Measurements from ENCODE around the gene C14orf132.

Gene C14orf132

GRCh38 chr14:96039633-96040311, 610 bp downstream of the C14orf132 start:
- DNase-seq (ENCODE audit: low read depth) = no peak

- no peak for DNase-seq (ENCODE audit: low read depth)
These were observed 1.7 kb downstream of the C14orf132 start for GRCh38 chr14:96040828-96041371.

DNA sequence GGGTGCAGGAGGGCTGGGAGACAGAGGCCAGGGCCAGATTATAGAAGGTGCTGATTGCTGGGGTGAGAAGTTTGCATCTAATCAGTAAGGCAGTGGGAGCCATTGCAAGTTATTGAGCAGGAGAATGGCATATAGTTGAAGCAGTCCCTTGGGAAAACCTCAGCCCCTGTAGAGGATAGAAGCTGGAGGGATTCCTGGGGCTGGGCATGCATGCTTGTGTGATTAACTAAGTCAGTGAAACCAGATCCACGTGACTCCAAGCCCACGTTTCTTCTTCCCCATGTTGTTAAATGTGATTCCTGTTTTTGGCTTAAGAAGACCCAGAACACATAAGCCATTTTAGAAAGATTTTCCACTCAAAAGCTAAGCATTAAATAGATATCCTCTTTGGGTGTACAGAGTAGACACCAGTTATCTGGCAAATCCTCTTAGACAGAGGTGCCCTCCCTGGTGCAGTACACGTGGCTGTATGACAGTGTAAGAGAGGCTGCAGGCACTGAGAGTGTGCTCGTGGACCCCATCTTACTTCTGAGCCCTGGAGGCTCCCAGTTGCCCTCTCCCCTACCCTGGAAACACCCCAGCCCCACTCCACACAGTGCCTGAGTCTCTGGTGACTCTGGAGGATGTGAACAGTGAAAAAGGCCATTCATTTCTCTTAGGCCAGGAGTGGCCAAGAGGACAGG, 3.2 kb downstream of the C14orf132 start:
- no peak for DNase-seq (ENCODE audit: low read depth)

DNA sequence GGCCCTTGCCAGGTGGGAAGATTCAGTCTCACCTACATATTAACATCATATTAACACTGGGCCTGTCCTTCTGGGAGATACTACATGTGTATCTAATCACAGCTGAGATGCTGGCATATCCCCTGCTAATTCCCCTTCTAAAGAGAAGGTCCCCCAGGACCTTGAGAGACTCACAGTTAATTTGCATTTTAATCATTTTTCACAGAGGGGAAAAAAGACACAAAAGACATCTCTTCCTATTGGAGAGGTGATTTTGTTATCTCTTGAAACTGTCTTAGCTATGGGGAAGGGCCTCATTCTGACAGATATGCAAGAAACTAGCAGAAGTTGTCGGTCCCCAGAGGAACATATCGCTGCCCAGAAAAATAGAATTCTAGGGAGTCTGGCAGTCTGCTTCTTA, 7.5 kb downstream of the C14orf132 start:
- DNase-seq (ENCODE audit: low read depth) = no peak

DNA sequence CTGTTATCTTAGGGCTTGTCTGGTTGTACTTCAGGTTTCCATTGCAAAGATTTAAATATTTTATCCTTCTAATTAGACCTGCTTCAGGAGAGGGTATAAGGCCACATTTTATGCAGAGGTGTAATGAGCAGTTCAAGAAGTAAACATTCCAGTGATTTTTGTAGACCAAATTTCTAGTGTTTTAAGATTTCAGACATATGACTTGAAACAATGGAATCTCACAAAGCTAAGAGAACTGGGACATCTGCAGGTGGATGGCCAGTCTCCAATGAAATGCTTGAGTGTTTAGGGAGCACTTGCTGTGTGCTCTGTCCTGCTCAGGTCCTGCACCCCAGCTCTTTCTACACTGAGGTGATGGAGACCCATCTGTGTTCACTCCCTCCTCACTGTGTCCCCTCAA, 7.9 kb downstream of the C14orf132 start:
- no peak for DNase-seq (ENCODE audit: low read depth)

DNA sequence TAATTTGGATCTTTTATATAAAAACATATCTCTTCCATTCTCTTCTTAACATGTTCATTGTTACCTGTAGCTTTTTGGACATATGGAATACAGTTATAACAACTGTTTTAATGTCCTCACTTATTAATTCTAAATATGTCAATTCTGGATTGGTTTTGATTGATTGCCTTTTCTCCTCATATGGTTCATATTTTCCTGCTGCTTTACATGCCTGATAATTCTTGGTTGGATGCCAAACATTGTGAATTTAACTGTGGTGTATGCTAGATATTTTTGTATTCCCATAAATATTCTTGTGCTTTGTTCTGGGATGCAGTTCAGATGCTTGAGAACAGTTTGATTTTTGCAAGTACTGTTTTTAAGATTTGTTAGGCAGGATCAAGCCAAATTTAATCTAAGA, 10.8 kb downstream of the C14orf132 start:
- no peak for DNase-seq (ENCODE audit: low read depth)

DNA sequence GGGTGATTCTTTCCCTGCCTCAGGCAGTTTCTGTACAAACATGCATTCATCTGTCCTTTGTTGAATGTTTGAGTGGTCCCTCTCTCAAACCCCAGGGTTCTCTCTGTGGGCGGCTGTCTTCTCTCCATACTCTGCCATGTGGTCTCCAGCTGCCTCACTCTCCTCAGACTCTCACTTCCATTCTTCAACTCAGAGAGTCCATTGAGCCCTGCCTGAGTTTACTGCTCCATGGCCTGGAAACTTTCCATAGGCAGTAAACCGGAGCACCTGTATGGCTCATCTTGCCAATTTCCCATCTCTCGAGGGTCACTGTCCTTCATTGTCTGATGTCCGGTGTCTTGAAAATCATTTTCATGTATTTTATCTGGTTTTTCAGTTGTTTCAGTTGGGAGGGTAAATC, 11.3 kb downstream of the C14orf132 start:
- DNase-seq (ENCODE audit: low read depth) = no peak

- no peak for DNase-seq (ENCODE audit: low read depth)
These were observed 12.1 kb downstream of the C14orf132 start for GRCh38 chr14:96051231-96051630.

GRCh38 chr14:96051642-96052540, 12.7 kb downstream of the C14orf132 start:
- no peak for DNase-seq (ENCODE audit: low read depth)

- no peak for DNase-seq (ENCODE audit: low read depth)
These were observed 13.5 kb downstream of the C14orf132 start for GRCh38 chr14:96052541-96053247.

DNA sequence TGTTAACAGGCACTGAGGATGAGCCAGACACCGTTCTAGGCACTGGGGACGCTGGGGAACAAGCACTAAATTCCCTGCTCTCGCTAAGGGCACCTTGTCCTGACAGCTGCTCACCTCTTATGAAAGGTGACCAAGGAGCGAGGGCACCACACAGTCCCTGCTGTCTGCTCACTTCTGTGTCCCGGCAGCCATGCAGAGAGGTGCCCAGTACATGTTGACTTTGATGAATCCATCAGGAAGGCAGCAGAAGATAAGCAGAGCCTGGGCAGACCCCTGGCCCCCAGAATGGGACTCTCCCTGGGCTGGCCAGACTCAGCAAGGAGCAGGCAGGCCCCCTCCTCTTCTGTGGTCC, 14.1 kb downstream of the C14orf132 start:
- no peak for DNase-seq (ENCODE audit: low read depth)

GRCh38 chr14:96053600-96054381, 14.6 kb downstream of the C14orf132 start:
- DNase-seq (ENCODE audit: low read depth) = no peak

- DNase-seq (ENCODE audit: low read depth) = no peak
These were observed 15.5 kb downstream of the C14orf132 start for GRCh38 chr14:96054661-96055060.

DNA sequence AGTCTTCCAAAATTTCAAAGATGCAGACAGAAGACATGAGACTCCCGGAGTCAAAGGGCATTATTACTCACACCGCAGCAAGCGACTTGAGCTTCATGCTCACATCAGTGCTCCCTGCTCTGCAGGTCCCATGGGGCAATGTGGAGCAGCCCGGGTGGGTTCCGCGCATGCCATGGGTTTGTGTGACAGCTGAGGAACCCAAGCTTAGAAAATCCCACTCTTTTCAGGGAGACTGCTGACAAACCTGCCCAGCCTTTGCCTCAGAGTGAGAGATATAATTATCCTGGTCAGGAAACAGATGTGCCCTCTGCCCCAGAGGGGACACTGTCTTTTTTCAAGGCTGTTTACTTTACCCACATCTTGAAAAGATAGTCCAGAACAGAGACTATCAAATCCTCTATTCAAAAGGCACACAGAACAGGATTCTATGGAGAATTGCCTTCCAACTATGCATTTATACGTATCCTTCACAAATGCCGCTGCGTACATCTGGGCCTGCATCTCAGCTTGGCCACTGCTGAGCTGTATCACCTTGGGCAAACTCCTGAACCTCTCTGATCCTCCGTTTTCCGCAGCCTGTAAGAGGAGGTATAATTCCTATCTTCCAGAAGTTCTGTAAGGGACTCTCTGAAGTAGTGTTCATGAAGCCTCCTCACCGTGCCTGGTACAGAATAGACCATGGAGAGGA, 16.0 kb downstream of the C14orf132 start:
- no peak for DNase-seq (ENCODE audit: low read depth)

DNA sequence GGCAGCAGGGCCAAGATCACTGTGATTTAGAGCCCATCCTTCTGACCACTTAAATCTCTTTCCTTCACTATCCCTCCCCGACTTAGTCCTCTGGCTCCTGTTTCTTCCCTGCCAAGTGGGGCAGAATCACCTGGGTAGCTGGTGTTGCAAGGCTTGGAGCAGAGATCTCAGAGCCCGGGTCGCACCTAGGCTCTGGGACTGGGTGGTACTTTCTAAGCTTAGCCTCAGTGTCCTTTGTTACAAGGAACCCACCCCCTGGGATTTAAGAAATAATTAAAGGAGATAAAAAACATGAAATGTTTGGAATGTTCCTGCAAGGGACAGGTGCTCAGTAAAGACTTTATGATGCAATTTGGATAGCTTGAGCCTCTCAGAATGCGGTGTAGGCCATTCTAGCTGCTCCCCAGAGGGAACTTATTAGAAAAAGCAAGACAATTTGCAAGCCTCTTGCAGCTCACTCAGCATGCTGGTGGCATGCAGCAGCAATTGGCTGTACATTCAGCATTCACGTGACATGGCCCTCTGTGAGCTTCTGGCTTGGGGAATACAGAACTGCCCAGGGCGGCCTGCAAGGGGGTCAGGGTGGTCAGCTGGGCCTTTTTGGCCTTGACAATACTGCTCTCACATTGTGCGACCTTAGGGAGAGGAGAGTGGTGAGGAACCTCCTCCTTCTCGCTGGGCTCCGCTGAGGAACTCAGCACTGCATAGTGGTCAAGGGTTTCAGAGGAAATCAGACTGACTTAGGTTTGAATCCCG, 16.8 kb downstream of the C14orf132 start:
- DNase-seq (ENCODE audit: low read depth) = no peak

- no peak for DNase-seq (ENCODE audit: low read depth)
These were observed 17.6 kb downstream of the C14orf132 start for GRCh38 chr14:96056509-96057422.

DNA sequence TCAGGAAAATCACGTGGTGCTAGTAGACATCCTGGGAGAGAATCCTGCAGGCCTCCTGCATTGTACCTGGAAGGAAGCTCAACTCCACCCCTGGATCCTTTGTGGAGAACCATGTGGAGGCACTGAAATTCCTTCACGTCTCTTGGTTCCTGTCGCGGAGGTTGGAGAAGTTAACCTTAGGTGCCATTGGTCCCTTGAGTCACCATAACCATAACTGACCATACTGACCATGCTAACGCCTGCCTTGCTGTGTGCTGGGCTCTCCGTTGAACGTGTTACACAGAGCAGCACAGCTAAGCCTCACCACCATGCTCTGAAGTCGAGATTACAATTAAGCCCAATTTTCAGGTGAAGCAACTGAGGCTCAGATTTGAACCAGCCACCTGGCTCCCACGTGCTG, 18.6 kb downstream of the C14orf132 start:
- no peak for DNase-seq (ENCODE audit: low read depth)

- DNase-seq (ENCODE audit: low read depth) = no peak
These were observed 19.5 kb downstream of the C14orf132 start for GRCh38 chr14:96058576-96059200.
